ENCODE measurements around the gene CENPX. TPM values are rescaled to one million over a fixed set of nuclear protein-coding genes. Genes with fewer than 3 reads are reported as not detected.
A peak's percentile ranks its signal among the peaks of the same experiment; 100 is the strongest.

The CENPX gene
- 61.3 and 62.3 TPM in 2 replicates for total RNA-seq

GRCh38 chr17:82022310-82022980 lies at the start of gene CENPX:
Gene CENPX (minus strand): TSS chr17:82022878. CDS start chr17:82022861, 17 bp downstream.
- no peak for TF ChIP-seq CTCF (IDR thresholded peaks at IDR 0.05; ENCODE audit: insufficient read depth, low read length, poor library complexity, severe bottlenecking)
- H3K4me3 ChIP-seq (ENCODE audit: low read depth, low read length) = peak within 1 kb of the TSS; percentile 73
- peaks cover 4% of the 10 kb centered on the region for H3K36me3 ChIP-seq (ENCODE audit: control insufficient read depth, insufficient read depth, low read length)
- H3K27me3 ChIP-seq (ENCODE audit: control insufficient read depth, insufficient read depth, low read length) = no peaks in the 10 kb centered on the region
- no peak for DNase-seq (ENCODE audit: low read depth)

- no peak for TF ChIP-seq CTCF (IDR thresholded peaks at IDR 0.05; ENCODE audit: insufficient read depth, low read length, poor library complexity, severe bottlenecking)
- no peak for DNase-seq (ENCODE audit: low read depth)
- no peak overlapping the region for H3K4me3 ChIP-seq (ENCODE audit: low read depth, low read length)
- H3K36me3 ChIP-seq (ENCODE audit: control insufficient read depth, insufficient read depth, low read length) = no peaks in the 10 kb centered on the region
- no peaks in the 10 kb centered on the region for H3K27me3 ChIP-seq (ENCODE audit: control insufficient read depth, insufficient read depth, low read length)
Measured at GRCh38 chr17:82070611-82071010, 47.9 kb upstream of the CENPX start.

GRCh38 chr17:82065638-82066303 lies 43.1 kb upstream of the CENPX start, which contains the start of gene DUS1L:
Gene DUS1L (minus strand): TSS chr17:82065804. CDS start chr17:82065059, 745 bp downstream.
- Histone ChIP-seq H3K4me3 (ENCODE audit: low read depth, low read length) (peak within 1 kb of the TSS; percentile 92), H3K27me3 (ENCODE audit: control insufficient read depth, insufficient read depth, low read length) (no peaks in the 10 kb centered on the region), H3K36me3 (ENCODE audit: control insufficient read depth, insufficient read depth, low read length) (no peaks in the 10 kb centered on the region)
- TF ChIP-seq CTCF (IDR thresholded peaks at IDR 0.05; ENCODE audit: insufficient read depth, low read length, poor library complexity, severe bottlenecking) = no peak
- DNase-seq (ENCODE audit: low read depth) = no peak

GRCh38 chr17:82065193-82065637 lies 42.5 kb upstream of the CENPX start:
- Histone ChIP-seq H3K27me3 (ENCODE audit: control insufficient read depth, insufficient read depth, low read length) (no peaks in the 10 kb centered on the region), H3K36me3 (ENCODE audit: control insufficient read depth, insufficient read depth, low read length) (no peaks in the 10 kb centered on the region), H3K4me3 (ENCODE audit: low read depth, low read length) (peak overlapping the region; percentile 92)
- no peak for DNase-seq (ENCODE audit: low read depth)
- no peak for TF ChIP-seq CTCF (IDR thresholded peaks at IDR 0.05; ENCODE audit: insufficient read depth, low read length, poor library complexity, severe bottlenecking)

- Histone ChIP-seq H3K4me3 (ENCODE audit: low read depth, low read length) (peak overlapping the region; percentile 92), H3K36me3 (ENCODE audit: control insufficient read depth, insufficient read depth, low read length) (no peaks in the 10 kb centered on the region), H3K27me3 (ENCODE audit: control insufficient read depth, insufficient read depth, low read length) (no peaks in the 10 kb centered on the region)
- TF ChIP-seq CTCF (IDR thresholded peaks at IDR 0.05; ENCODE audit: insufficient read depth, low read length, poor library complexity, severe bottlenecking) = no peak
- DNase-seq (ENCODE audit: low read depth) = no peak
Measured at GRCh38 chr17:82064433-82065192, 41.9 kb upstream of the CENPX start.
